ENCODE measurements around the gene ZNF608.

DNA sequence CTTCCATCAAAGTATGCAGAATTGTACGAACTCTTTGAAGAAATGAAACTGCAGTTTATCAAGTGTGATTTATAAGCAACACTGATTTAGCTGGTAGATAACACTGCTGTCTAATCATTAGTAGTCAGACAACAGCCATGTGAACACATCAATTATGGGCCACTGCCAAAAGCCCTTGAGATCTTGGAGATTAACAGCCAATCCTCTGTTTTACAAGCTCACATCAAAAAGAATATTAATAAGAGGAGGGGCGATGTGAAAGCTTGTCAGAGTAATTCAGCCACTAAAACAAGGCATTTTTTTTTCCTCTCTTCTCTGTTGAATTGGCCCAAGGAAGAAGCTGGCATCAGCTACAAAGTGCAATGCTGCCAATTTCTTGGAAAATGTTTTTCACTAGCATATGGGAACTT lies 28.1 kb downstream of the ZNF608 start:
- TF ChIP-seq EP300 (IDR thresholded peaks at IDR 0.05) (no peak), POLR2A (IDR thresholded peaks at IDR 0.05) (no peak)
- TF ChIP-seq, protein P1, sequence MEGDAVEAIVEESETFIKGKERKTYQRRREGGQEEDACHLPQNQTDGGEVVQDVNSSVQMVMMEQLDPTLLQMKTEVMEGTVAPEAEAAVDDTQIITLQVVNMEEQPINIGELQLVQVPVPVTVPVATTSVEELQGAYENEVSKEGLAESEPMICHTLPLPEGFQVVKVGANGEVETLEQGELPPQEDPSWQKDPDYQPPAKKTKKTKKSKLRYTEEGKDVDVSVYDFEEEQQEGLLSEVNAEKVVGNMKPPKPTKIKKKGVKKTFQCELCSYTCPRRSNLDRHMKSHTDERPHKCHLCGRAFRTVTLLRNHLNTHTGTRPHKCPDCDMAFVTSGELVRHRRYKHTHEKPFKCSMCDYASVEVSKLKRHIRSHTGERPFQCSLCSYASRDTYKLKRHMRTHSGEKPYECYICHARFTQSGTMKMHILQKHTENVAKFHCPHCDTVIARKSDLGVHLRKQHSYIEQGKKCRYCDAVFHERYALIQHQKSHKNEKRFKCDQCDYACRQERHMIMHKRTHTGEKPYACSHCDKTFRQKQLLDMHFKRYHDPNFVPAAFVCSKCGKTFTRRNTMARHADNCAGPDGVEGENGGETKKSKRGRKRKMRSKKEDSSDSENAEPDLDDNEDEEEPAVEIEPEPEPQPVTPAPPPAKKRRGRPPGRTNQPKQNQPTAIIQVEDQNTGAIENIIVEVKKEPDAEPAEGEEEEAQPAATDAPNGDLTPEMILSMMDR (IDR thresholded peaks at IDR 0.05): no peak

All from ovary (tissue), 3 donors.